Common myeloid progenitor, CD34-positive (primary cell): Measurements from ENCODE around the gene ZFP3. TPM values are rescaled to one million over a fixed set of nuclear protein-coding genes. Genes with fewer than 3 reads are reported as not detected.
"Not testable (repeated sequence)": the region's sequence is repeated elsewhere in the genome, so short reads cannot be mapped to it uniquely, and the experiment has no call there.

Experiments used
- CTCF ChIA-PET: fragments of 350-600 bp; sonication (Branson Sonifier 250); formaldehyde crosslinking; loops from one replicate; lab custom pipeline; 2021; ENCODE audit warnings: antibody characterized with exemption; lab: Charles Lee
- POLR2A ChIA-PET: fragments of 350-600 bp; sonication (Branson Sonifier 250); formaldehyde crosslinking; loops from one replicate; lab custom pipeline; 2021; ENCODE audit warnings: antibody characterized with exemption; lab: Charles Lee
- DNase-seq, 3 donors: peaks; one replicate each; pipeline versions ENCODE4 v3.0.0 to v3.0.0-alpha.2; 2013
- H3K27ac ChIP-seq, 2 experiments: 1 replicate in 1 of 2; 2 replicates in 1 of 2; pipeline ENCODE4 v1.7.0; 2013; ENCODE audit warnings: inconsistent platforms in 2 of 2, low read length in 2 of 2, mild to moderate bottlenecking in 2 of 2, low read depth in 1 of 2, moderate library complexity in 1 of 2; ENCODE audit not compliant: severe bottlenecking in 2 of 2, insufficient read depth in 1 of 2, poor library complexity in 1 of 2
- H3K27me3 ChIP-seq, 5 experiments: replicated peaks in 2 of 5; 1 replicate in 3 of 5; 2 replicates in 2 of 5; pipeline versions ENCODE4 v1.6.1 to v1.7.0; 2013; ENCODE audit warnings: low read length in 4 of 5, mild to moderate bottlenecking in 2 of 5, moderate library complexity in 2 of 5, inconsistent platforms in 1 of 5; ENCODE audit not compliant: insufficient read depth in 5 of 5, control insufficient read depth in 4 of 5
- H3K36me3 ChIP-seq, 4 experiments: 1 replicate in 2 of 4; 2 replicates in 2 of 4; pipeline versions ENCODE4 v1.6.1 to v1.7.0; 2013; ENCODE audit warnings: low read length in 3 of 4, control low read depth in 1 of 4, mild to moderate bottlenecking in 1 of 4; ENCODE audit not compliant: control insufficient read depth in 4 of 4, insufficient read depth in 4 of 4
- H3K4me1 ChIP-seq, 4 experiments: 1 replicate in 3 of 4; 2 replicates in 1 of 4; pipeline versions ENCODE4 v1.6.1 to v1.7.1; 2013; ENCODE audit warnings: low read length in 3 of 4, mild to moderate bottlenecking in 3 of 4, control low read depth in 1 of 4, inconsistent platforms in 1 of 4, moderate library complexity in 1 of 4; ENCODE audit not compliant: control insufficient read depth in 4 of 4, insufficient read depth in 4 of 4; ENCODE audit errors: control extremely low read depth in 1 of 4
- H3K4me3 ChIP-seq, 7 experiments: 1 replicate in 4 of 7; 2 replicates in 3 of 7; pipeline versions ENCODE4 v1.5.1 to v1.7.0; 2013; ENCODE audit warnings: mild to moderate bottlenecking in 7 of 7, low read length in 6 of 7, moderate library complexity in 6 of 7, inconsistent platforms in 2 of 7, low read depth in 2 of 7, control low read depth in 1 of 7; ENCODE audit not compliant: insufficient read depth in 4 of 7, control insufficient read depth in 1 of 7; ENCODE audit errors: extremely low read depth in 1 of 7
- H3K9me3 ChIP-seq, 5 experiments: 1 replicate in 4 of 5; 2 replicates in 1 of 5; pipeline versions ENCODE4 v1.6.1 to v1.7.1; 2013; ENCODE audit warnings: low read length in 4 of 5, mild to moderate bottlenecking in 2 of 5, inconsistent platforms in 1 of 5, low read depth in 1 of 5, moderate library complexity in 1 of 5; ENCODE audit not compliant: control insufficient read depth in 4 of 5, insufficient read depth in 2 of 5; ENCODE audit errors: control extremely low read depth in 1 of 5
- WGBS: methylation state at CpG from one replicate; pipeline ENCODE4 v1.1.5; 2013; ENCODE audit not compliant: insufficient coverage; 5-methylcytosine and 5-hydroxymethylcytosine counted together
- polyA plus RNA-seq: library from polyadenylated mRNA; unstranded; fragments of 120-200 nt; gene quantifications from one replicate; pipeline ENCODE4 v1.2.1, GENCODE V29; 2013

The ZFP3 gene
- 5.1 TPM for polyA plus RNA-seq

DNA sequence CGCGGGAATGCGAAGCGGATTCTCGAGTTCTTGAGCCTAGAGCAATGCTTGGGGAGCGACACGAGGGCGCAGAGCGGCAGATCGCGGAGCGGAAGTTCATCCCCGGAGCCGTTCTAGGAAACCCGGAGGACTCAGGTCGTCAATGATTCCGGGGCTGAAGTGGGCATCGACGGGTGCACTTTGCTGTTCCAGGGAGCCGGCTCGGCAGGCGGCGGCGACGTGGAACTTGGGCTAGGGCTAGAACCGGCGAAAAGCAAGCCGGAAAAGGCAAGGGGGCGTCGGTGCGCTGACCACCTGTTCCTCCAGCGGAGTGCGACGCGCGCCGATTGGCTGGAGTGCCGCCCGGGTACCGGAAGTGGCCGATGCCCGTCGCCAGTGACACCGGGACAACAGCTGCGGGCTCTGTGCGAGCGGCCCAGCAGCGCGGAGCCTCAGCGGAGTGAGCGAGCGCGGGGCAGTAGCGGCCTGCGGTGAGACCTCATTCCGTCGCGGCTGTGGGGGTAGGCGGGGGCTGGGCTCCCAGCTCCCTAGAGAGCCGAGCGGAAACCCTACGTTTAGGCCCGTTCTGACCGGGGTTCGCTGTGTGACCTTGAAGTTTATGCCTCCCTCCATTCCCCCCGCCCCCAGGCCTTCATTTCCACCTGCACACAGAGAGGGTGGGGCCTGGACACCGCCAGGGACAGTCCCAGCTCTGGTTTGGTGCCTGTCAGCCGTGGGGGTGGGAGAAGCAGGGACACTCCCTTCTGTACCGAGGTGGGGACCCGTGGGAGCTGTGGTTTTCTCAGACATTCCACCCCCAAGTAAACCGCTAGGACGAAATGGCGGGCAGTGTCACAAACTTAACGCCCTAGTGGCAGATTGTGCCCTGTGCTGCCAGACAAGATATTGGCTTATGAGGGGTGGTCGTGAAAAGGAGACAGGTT lies at the start of gene ZFP3:
Gene ZFP3, plus strand, starts transcription at position 362 of the 923 bp plus-strand sequence. CDS start 13,038 bp downstream, outside the sequence.
- WGBS, result under 1% methylated on average over 64 of the region's 75 CpGs
- CTCF ChIA-PET, result interaction anchor here (0.6 to 1.6 kb wide), 9 partner anchors 9 to 40 kb away, joined by 3 to 6 read pairs (median 3); partner anchors contain the start of gene ZNF232
- POLR2A ChIA-PET, result interaction anchor here (0.6 to 1.1 kb wide), 3 partner anchors 7 to 20 kb away, joined by 3 to 4 read pairs (median 3); no protein-coding TSS in a partner anchor
- DNase-seq, result peak; percentile 89 to 94 (median 89)
- Histone ChIP-seq H3K9me3 (peaks cover 3 to 26% (median 15%) of the 10 kb centered on the region in 5 experiments), H3K4me3 (peak within 1 kb of the TSS; percentile 53 to 88 (median 77)), H3K4me1 (peaks cover 0 to 19% (median 10%) of the 10 kb centered on the region in 4 experiments), H3K27me3 (peaks cover 0 to 6% (median 0%) of the 10 kb centered on the region in 5 experiments), H3K27ac (peak within 1 kb of the TSS; percentile 54 to 86), H3K36me3 (peaks cover 0 to 25% (median 6%) of the 10 kb centered on the region in 4 experiments)

DNA sequence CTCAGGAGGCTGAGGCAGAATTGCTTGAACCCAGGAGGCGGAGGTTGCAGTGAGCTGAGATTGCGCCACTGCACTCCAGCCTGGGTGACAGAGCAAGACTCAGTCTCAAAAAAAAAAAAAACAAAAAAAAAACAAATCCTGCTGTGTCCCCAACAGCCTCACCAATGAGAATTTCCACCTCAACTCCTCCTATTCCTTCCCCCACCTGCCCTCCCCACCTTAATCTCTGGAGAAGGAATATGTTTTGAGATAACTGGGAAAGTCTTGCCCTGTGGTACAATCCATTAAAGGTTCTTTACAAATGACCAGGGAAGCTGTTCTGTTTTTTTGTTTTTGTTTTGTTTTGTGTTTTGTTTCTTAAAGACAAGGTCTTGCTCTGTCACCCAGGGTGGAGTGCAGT lies 48.1 kb upstream of the ZFP3 start:
- H3K27ac ChIP-seq, H3K9me3 ChIP-seq, DNase-seq, POLR2A ChIA-PET, H3K36me3 ChIP-seq, H3K4me1 ChIP-seq, H3K4me3 ChIP-seq: not testable (repeated sequence)
- peaks cover 0 to 33% (median 10%) of the 10 kb centered on the region in 5 experiments for H3K27me3 ChIP-seq
- 100% methylated on average over 1 of the region's 2 CpGs for WGBS
- CTCF ChIA-PET, result interaction anchor here (0.7 to 1.7 kb wide), 4 partner anchors 16 to 128 kb away, joined by 3 to 8 read pairs (median 4); partner anchors contain the start of genes CHRNE and SPAG7

DNA sequence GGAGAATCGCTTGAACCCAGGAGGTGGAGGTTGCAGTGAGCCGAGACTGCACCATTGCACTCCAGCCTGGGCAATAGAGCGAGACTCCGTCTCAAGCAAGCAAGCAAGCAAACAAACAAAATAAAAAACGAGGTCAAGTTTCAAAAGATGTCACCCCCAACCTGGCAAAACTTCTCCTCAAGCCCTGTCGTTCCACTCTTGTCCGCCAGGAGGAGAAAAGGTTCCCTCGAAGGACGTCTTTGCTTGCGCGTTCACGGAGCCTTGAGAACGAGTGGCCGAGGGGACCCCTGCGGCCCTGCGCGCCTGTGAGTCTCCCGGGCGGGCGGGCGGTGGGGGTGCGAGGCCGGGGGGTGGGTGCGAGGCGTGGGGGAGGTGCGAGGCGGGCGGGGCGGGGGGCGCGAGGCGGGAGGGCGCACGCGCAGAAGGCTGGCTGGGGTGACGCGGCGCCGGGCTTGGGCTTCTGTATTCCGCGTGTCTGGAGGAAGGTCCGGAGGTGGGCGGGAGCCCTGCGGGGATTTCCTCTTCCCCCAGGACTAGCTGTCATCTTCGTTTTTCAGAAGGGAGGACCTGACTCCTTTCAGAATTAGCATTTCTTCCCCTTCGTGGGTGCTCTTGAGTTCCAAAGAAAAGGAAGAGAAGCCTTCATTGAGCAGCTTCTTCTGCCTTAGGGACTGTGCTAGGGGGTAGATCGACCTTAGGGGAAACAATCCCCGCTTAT lies 46.7 kb upstream of the ZFP3 start:
- Histone ChIP-seq H3K36me3 (no peaks in the 10 kb centered on the region), H3K4me1 (peaks cover 0 to 10% (median 7%) of the 10 kb centered on the region in 4 experiments), H3K4me3 (peak overlapping the region in 6 of 7 experiments; percentile 35 to 70 (median 46)), H3K27ac (no peak overlapping the region), H3K9me3 (no peaks in the 10 kb centered on the region), H3K27me3 (peaks cover 0 to 34% (median 14%) of the 10 kb centered on the region in 5 experiments)
- ChIA-PET POLR2A (interaction anchor here (0.6 kb wide), 1 partner anchor 454 kb away, joined by 3 read pairs; no protein-coding TSS in a partner anchor), CTCF (interaction anchor here (0.7 to 1.4 kb wide), 6 partner anchors 15 to 64 kb away, joined by 3 to 8 read pairs (median 4); partner anchors contain the start of gene SPAG7)
- peak; percentile 82 to 92 (median 91) for DNase-seq
- WGBS, result 5% methylated on average over 20 of the region's 48 CpGs

DNA sequence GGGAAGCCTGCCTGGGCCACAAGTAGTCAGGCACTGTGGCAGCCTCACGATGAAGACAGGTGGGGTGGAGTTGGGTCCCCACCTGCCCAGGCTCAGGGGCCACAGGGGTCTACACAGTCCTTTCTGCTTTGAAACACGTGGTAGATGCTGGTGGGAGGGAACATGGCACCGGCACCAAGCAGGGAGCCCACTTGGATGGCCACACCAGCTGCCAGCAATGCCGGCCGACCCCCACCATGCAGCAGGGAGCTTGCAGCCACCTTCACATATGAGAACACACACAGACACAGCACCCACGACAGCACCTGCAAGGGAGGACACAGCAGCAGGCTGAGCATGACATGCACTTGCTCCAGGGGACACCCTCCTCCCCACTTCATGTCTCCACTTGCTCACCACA lies 45.4 kb upstream of the ZFP3 start:
- Histone ChIP-seq H3K27ac (no peak overlapping the region), H3K4me3 (no peak overlapping the region), H3K27me3 (peaks cover 0 to 41% (median 14%) of the 10 kb centered on the region in 5 experiments), H3K4me1 (peaks cover 0 to 10% (median 7%) of the 10 kb centered on the region in 4 experiments), H3K9me3 (no peaks in the 10 kb centered on the region), H3K36me3 (no peaks in the 10 kb centered on the region)
- WGBS, result 89% methylated on average over 5 of the region's 6 CpGs
- ChIA-PET CTCF (interaction anchor here (1.3 kb wide), 1 partner anchor 43 kb away, joined by 4 read pairs; no protein-coding TSS in a partner anchor), POLR2A (no interaction called here)
- DNase-seq, result no peak

DNA sequence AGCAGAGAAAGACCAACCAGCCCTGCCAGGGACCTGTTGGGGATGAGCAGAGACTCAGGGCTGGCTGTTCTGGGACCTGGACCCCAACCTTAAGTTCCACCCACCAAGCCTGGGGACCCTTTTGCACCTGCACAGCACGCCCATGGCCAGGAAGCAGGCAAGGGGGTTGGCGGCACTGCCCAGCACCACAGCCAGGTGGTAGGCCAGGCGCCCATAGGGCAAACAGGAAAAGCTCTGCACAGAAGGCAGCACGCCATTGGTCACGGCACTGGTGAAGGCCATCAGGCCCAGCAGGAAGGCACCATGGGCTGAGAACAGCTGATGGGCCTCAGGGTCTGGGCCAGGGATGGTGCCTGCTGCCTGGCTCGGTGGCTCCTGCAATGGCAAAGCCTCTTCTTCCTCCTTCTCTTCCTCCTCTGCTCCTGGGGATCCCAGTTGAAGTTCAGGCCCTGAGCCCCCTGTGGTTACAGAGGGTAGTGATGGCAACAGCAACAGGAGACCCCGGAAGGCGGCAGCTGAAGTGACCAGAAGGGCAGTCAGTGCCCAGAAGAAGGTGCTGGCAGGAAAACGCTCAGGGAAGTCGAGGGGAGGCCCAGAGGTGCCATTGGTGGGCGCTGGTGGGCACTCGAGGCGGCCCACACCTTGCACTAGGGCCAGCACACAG lies 44.8 kb upstream of the ZFP3 start:
- peaks cover 0 to 39% (median 14%) of the 10 kb centered on the region in 5 experiments for H3K27me3 ChIP-seq
- 98% methylated on average over 13 of the region's 13 CpGs for WGBS
- CTCF ChIA-PET, result no interaction called here
- POLR2A ChIA-PET, result no interaction called here
- no peak overlapping the region for H3K4me3 ChIP-seq
- no peaks in the 10 kb centered on the region for H3K36me3 ChIP-seq
- H3K27ac ChIP-seq, result no peak overlapping the region
- peaks cover 0 to 10% (median 7%) of the 10 kb centered on the region in 4 experiments for H3K4me1 ChIP-seq
- DNase-seq, result no peak
- no peaks in the 10 kb centered on the region for H3K9me3 ChIP-seq

DNA sequence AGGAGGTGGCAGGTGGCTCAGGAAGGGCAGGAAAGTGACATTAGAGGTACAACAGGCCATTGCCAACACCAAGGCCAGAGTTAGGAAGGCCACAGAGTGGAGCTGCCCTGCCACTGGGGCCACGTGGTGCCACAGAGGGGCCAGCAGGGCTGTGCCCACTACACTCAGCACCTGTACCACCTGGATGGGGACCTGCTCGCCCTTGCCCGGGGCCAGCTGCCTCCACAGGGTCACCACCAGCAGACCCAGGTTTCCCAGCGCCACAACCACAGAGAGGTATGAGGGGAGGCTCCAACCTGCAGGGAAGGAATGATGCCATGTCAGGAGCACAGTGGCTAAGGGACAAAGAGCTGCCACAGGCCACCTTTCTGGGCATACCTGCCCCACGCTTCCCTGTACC lies 44.2 kb upstream of the ZFP3 start:
- DNase-seq, result no peak
- H3K27me3 ChIP-seq, result peaks cover 0 to 39% (median 14%) of the 10 kb centered on the region in 5 experiments
- CTCF ChIA-PET, result interaction anchor here (1.0 to 1.3 kb wide), 2 partner anchors 27 to 48 kb away, joined by 4 read pairs; no protein-coding TSS in a partner anchor
- H3K36me3 ChIP-seq, result no peaks in the 10 kb centered on the region
- no peak overlapping the region for H3K4me3 ChIP-seq
- POLR2A ChIA-PET, result no interaction called here
- no peaks in the 10 kb centered on the region for H3K9me3 ChIP-seq
- H3K27ac ChIP-seq, result no peak overlapping the region
- 100% methylated on average over 4 of the region's 5 CpGs for WGBS
- H3K4me1 ChIP-seq, result peaks cover 0 to 10% (median 7%) of the 10 kb centered on the region in 4 experiments
